WTC11 (cell line): ENCODE data around the gene CDCA7. TPM values are rescaled to one million over a fixed set of nuclear protein-coding genes. Genes with fewer than 3 reads are reported as not detected.

Experiments used
- ATAC-seq: fragments of 200-7000 bp; cut with Tn5 transposase; 2 replicates; pipeline ENCODE4 v1.10.0; 2021; ENCODE audit warnings: mild to moderate bottlenecking, moderate library complexity
- CTCF ChIA-PET: fragments of 300-600 bp; sonication (Branson Sonifier 250); formaldehyde crosslinking; loops from one replicate; lab custom pipeline; 2021; ENCODE audit warnings: antibody characterized with exemption; lab: Charles Lee
- POLR2A ChIA-PET: fragments of 350-600 bp; sonication (Branson Sonifier 250); formaldehyde crosslinking; loops from one replicate; lab custom pipeline; 2021; ENCODE audit warnings: antibody characterized with exemption; lab: Charles Lee
- DNase-seq: peaks from one replicate; pipeline ENCODE4 v3.0.0; 2021; ENCODE audit warnings: low spot score
- H3K27ac Mint-ChIP-seq: 2 replicates; pipeline ENCODE4 v1.8.0; 2021; ENCODE audit warnings: mixed read lengths
- H3K27me3 Mint-ChIP-seq: 2 replicates; pipeline ENCODE4 v1.8.0; 2021; ENCODE audit warnings: low read depth, mild to moderate bottlenecking, moderate library complexity, mixed read lengths
- H3K36me3 Mint-ChIP-seq: 2 replicates; pipeline ENCODE4 v1.8.0; 2021; ENCODE audit warnings: mixed read lengths
- H3K4me1 Mint-ChIP-seq: 2 replicates; pipeline ENCODE4 v1.8.0; 2022; ENCODE audit warnings: mixed read lengths
- H3K4me3 Mint-ChIP-seq: 2 replicates; pipeline ENCODE4 v1.8.0; 2021; ENCODE audit warnings: mild to moderate bottlenecking, moderate library complexity, mixed read lengths
- H3K9me3 Mint-ChIP-seq: 2 replicates; pipeline ENCODE4 v1.8.0; 2021; ENCODE audit warnings: mixed read lengths
- ATF3 ChIP-seq: sonication (generic); formaldehyde crosslinking; conservative IDR thresholded peaks from 2 replicates; pipeline ENCODE4 v1.8.1; 2022; ENCODE audit warnings: mild to moderate bottlenecking, missing genetic modification reagents
- ATF6 ChIP-seq: sonication (generic); formaldehyde crosslinking; IDR thresholded peaks from 2 replicates; pipeline ENCODE4 v1.8.1; 2023; ENCODE audit warnings: mild to moderate bottlenecking, missing genetic modification reagents
- E2F5 ChIP-seq: sonication (generic); formaldehyde crosslinking; IDR thresholded peaks from 2 replicates; pipeline ENCODE4 v1.8.1; 2022; ENCODE audit warnings: mild to moderate bottlenecking, moderate library complexity, missing genetic modification reagents
- ESRRA ChIP-seq: sonication (generic); formaldehyde crosslinking; IDR thresholded peaks from 2 replicates; pipeline ENCODE4 v1.8.1; 2022; ENCODE audit warnings: mild to moderate bottlenecking, missing genetic modification reagents, borderline replicate concordance
- ETV6 ChIP-seq: sonication (generic); formaldehyde crosslinking; IDR thresholded peaks from 2 replicates; pipeline ENCODE4 v1.8.1; 2022; ENCODE audit warnings: mild to moderate bottlenecking, missing genetic modification reagents
- KAT7 ChIP-seq: sonication (generic); formaldehyde crosslinking; IDR thresholded peaks from 2 replicates; pipeline ENCODE4 v1.8.1; 2023; ENCODE audit warnings: missing genetic modification reagents, mild to moderate bottlenecking, borderline replicate concordance
- NFE2L1 ChIP-seq: sonication (generic); formaldehyde crosslinking; IDR thresholded peaks from 2 replicates; pipeline ENCODE4 v1.8.1; 2023; ENCODE audit warnings: missing genetic modification reagents
- NR1H2 ChIP-seq: sonication (generic); formaldehyde crosslinking; IDR thresholded peaks from 2 replicates; pipeline ENCODE4 v1.9.0; 2021; ENCODE audit warnings: mild to moderate bottlenecking, moderate library complexity, missing genetic modification reagents
- NR3C1 ChIP-seq: sonication (generic); formaldehyde crosslinking; conservative IDR thresholded peaks from 2 replicates; pipeline ENCODE4 v1.8.1; 2023; ENCODE audit warnings: low read depth, mild to moderate bottlenecking, missing genetic modification reagents
- OVOL2 ChIP-seq: fragments of 250-450 bp; sonication (Bioruptor Pico); IDR thresholded peaks from 2 replicates; pipeline ENCODE4 v1.9.0; 2021; ENCODE audit warnings: mild to moderate bottlenecking, borderline replicate concordance
- PRDM15 ChIP-seq: sonication (generic); formaldehyde crosslinking; IDR thresholded peaks from 2 replicates; pipeline ENCODE4 v1.8.0; 2022; ENCODE audit warnings: missing genetic modification reagents
- RORB ChIP-seq: fragments of 250-450 bp; sonication (Bioruptor Pico); IDR thresholded peaks from 2 replicates; pipeline ENCODE4 v1.9.0; 2021; ENCODE audit warnings: mild to moderate bottlenecking
- SP1 ChIP-seq: sonication (generic); formaldehyde crosslinking; conservative IDR thresholded peaks from 2 replicates; pipeline ENCODE4 v1.8.1; 2022; ENCODE audit warnings: missing genetic modification reagents
- TP53 ChIP-seq: sonication (generic); formaldehyde crosslinking; IDR thresholded peaks from 2 replicates; pipeline ENCODE4 v1.8.1; 2023; ENCODE audit warnings: mild to moderate bottlenecking, missing genetic modification reagents
- ZBTB21 ChIP-seq: sonication (generic); formaldehyde crosslinking; IDR thresholded peaks from 2 replicates; pipeline ENCODE4 v1.8.1; 2023; ENCODE audit warnings: mild to moderate bottlenecking, missing genetic modification reagents, borderline replicate concordance
- ZNF121 ChIP-seq: sonication (generic); formaldehyde crosslinking; IDR thresholded peaks from 2 replicates; pipeline ENCODE4 v1.8.0; 2023; ENCODE audit warnings: missing genetic modification reagents
- ZNF232 ChIP-seq: sonication (generic); formaldehyde crosslinking; IDR thresholded peaks from 2 replicates; pipeline ENCODE4 v1.8.0; 2022; ENCODE audit warnings: mild to moderate bottlenecking, missing genetic modification reagents
- ZNF263 ChIP-seq: sonication (generic); formaldehyde crosslinking; IDR thresholded peaks from 2 replicates; pipeline ENCODE4 v1.8.1; 2022; ENCODE audit warnings: low read depth, mild to moderate bottlenecking, moderate library complexity, missing genetic modification reagents
- ZNF671 ChIP-seq: fragments of 250-450 bp; sonication (Bioruptor Pico); IDR thresholded peaks from 2 replicates; pipeline ENCODE4 v1.8.0; 2021; ENCODE audit warnings: mild to moderate bottlenecking
- ZSCAN18 ChIP-seq: fragments of 250-450 bp; sonication (Bioruptor Pico); IDR thresholded peaks from 2 replicates; pipeline ENCODE4 v2.1.2; 2022; ENCODE audit warnings: mild to moderate bottlenecking, moderate library complexity
- total RNA-seq: library from RNA; stranded (reverse); gene quantifications from 3 replicates; pipeline ENCODE4 v1.2.3, GENCODE V29; 2021

Gene CDCA7
- total RNA-seq, 1 experiment from 2014 or later = 79.7 TPM

- ChIA-PET CTCF (interaction anchor here (0.6 to 2.1 kb wide), 4 partner anchors 16 to 521 kb away, joined by 3 to 9 read pairs (median 4); no protein-coding TSS in a partner anchor), POLR2A (interaction anchor here (0.7 kb wide), 1 partner anchor 537 kb away, joined by 3 read pairs; no protein-coding TSS in a partner anchor)
- H3K27me3 Mint-ChIP-seq = no peaks in the 10 kb centered on the region
- no peak overlapping the region for H3K27ac Mint-ChIP-seq
- H3K4me1 Mint-ChIP-seq = peaks cover 10% of the 10 kb centered on the region
- H3K9me3 Mint-ChIP-seq = no peaks in the 10 kb centered on the region; the same call in 1 of the 2 replicates
- peak; percentile 41 for ATAC-seq
- DNase-seq = no peak
- no peak overlapping the region for H3K4me3 Mint-ChIP-seq
- no peak for TF ChIP-seq NR1H2 (CRISPR knock-in tag)
- TF ChIP-seq ZNF232 = no peak
- no peak for TF ChIP-seq ZNF671 (CRISPR knock-in tag)
- TF ChIP-seq ETV6 (CRISPR knock-in tag) = no peak
- peaks cover 3% of the 10 kb centered on the region for H3K36me3 Mint-ChIP-seq
These were observed 31.5 kb downstream of the CDCA7 start for GRCh38 chr2:173386021-173386737.

GRCh38 chr2:173386738-173387065, 32.0 kb downstream of the CDCA7 start:
- Mint-ChIP-seq H3K4me1 (peaks cover 10% of the 10 kb centered on the region), H3K27me3 (no peaks in the 10 kb centered on the region), H3K4me3 (no peak overlapping the region), H3K36me3 (peaks cover 3% of the 10 kb centered on the region), H3K27ac (no peak overlapping the region), H3K9me3 (no peaks in the 10 kb centered on the region; the same call in 1 of the 2 replicates)
- ChIA-PET POLR2A (interaction anchor here (0.7 kb wide), 1 partner anchor 536 kb away, joined by 3 read pairs; no protein-coding TSS in a partner anchor), CTCF (interaction anchor here (0.6 to 2.1 kb wide), 6 partner anchors 15 to 726 kb away, joined by 3 to 9 read pairs (median 3); no protein-coding TSS in a partner anchor)
- DNase-seq (no peak), ATAC-seq (peak; percentile 24)
- TF ChIP-seq OVOL2 = no peak
- TF ChIP-seq ZNF263 (CRISPR knock-in tag) = no peak
- TF ChIP-seq ATF3 (CRISPR knock-in tag) = no peak
- no peak for TF ChIP-seq ZSCAN18 (CRISPR knock-in tag)
- no peak for TF ChIP-seq NR1H2 (CRISPR knock-in tag)
- no peak for TF ChIP-seq ESRRA (CRISPR knock-in tag)
- no peak for TF ChIP-seq RORB (CRISPR knock-in tag)
- TF ChIP-seq E2F5 = no peak
- no peak for TF ChIP-seq TP53 (CRISPR knock-in tag)
- no peak for TF ChIP-seq SP1 (CRISPR knock-in tag)
- no peak for TF ChIP-seq PRDM15 (CRISPR knock-in tag)
- no peak for TF ChIP-seq KAT7
- no peak for TF ChIP-seq ZBTB21 (CRISPR knock-in tag)
- no peak for TF ChIP-seq ATF6 (CRISPR knock-in tag)
- no peak for TF ChIP-seq ZNF121
- no peak for TF ChIP-seq NFE2L1 (CRISPR knock-in tag)
- TF ChIP-seq NR3C1 (CRISPR knock-in tag) = no peak
